ENCODE results near the gene ULK4.

ULK4 gene

GRCh38 chr3:41579861-41580260 lies 382.0 kb downstream of the ULK4 start:
- TF ChIP-seq CTCF (IDR thresholded peaks at IDR 0.05; ENCODE audit: low read depth, low read length, poor library complexity, severe bottlenecking) (no peak), EZH2phosphoT487 (IDR thresholded peaks at IDR 0.05; ENCODE audit: borderline replicate concordance, low read length) (no peak)
- Histone ChIP-seq H3K9me3 (ENCODE audit: control insufficient read depth, insufficient read depth, low read length) (no peaks in the 10 kb centered on the region), H3K36me3 (ENCODE audit: control insufficient read depth, low read length) (no peaks in the 10 kb centered on the region), H3K79me2 (ENCODE audit: control insufficient read depth, low read length) (no peaks in the 10 kb centered on the region), H3K4me3 (ENCODE audit: low read length) (no peak overlapping the region), H3K27me3 (ENCODE audit: control insufficient read depth, low read length) (no peaks in the 10 kb centered on the region), H3K27ac (ENCODE audit: low read depth, low read length) (no peak overlapping the region), H4K20me1 (ENCODE audit: control insufficient read depth, insufficient read depth, low read depth, low read length) (no peaks in the 10 kb centered on the region), H3K4me1 (ENCODE audit: control insufficient read depth, low read length) (peaks cover 9% of the 10 kb centered on the region), H3F3A (ENCODE audit: control insufficient read depth, insufficient read depth) (no peaks in the 10 kb centered on the region), H3K4me2 (ENCODE audit: low read length) (no peak overlapping the region), H3K9me2 (replicated peaks; ENCODE audit: control insufficient read depth, low read length) (no peaks in the 10 kb centered on the region)

GRCh38 chr3:41578798-41579197 lies 383.1 kb downstream of the ULK4 start:
- H3K9me3 ChIP-seq (ENCODE audit: control insufficient read depth, insufficient read depth, low read length) = no peaks in the 10 kb centered on the region
- no peak overlapping the region for H3K4me3 ChIP-seq (ENCODE audit: low read length)
- H3K4me1 ChIP-seq (ENCODE audit: control insufficient read depth, low read length) = peaks cover 9% of the 10 kb centered on the region
- H3K27me3 ChIP-seq (ENCODE audit: control insufficient read depth, low read length) = no peaks in the 10 kb centered on the region
- TF ChIP-seq CTCF (IDR thresholded peaks at IDR 0.05; ENCODE audit: low read depth, low read length, poor library complexity, severe bottlenecking) = no peak
- TF ChIP-seq EZH2phosphoT487 (IDR thresholded peaks at IDR 0.05; ENCODE audit: borderline replicate concordance, low read length) = no peak
- no peak overlapping the region for H3K4me2 ChIP-seq (ENCODE audit: low read length)
- no peaks in the 10 kb centered on the region for H3K36me3 ChIP-seq (ENCODE audit: control insufficient read depth, low read length)
- no peaks in the 10 kb centered on the region for H4K20me1 ChIP-seq (ENCODE audit: control insufficient read depth, insufficient read depth, low read depth, low read length)
- H3K27ac ChIP-seq (ENCODE audit: low read depth, low read length) = no peak overlapping the region
- H3F3A ChIP-seq (ENCODE audit: control insufficient read depth, insufficient read depth) = no peaks in the 10 kb centered on the region
- no peaks in the 10 kb centered on the region for H3K9me2 ChIP-seq (replicated peaks; ENCODE audit: control insufficient read depth, low read length)
- H3K79me2 ChIP-seq (ENCODE audit: control insufficient read depth, low read length) = no peaks in the 10 kb centered on the region

GRCh38 chr3:41575724-41576123 lies 386.2 kb downstream of the ULK4 start:
- Histone ChIP-seq H3K9me3 (ENCODE audit: control insufficient read depth, insufficient read depth, low read length) (no peaks in the 10 kb centered on the region), H3K4me2 (ENCODE audit: low read length) (no peak overlapping the region), H3K27me3 (ENCODE audit: control insufficient read depth, low read length) (no peaks in the 10 kb centered on the region), H3F3A (ENCODE audit: control insufficient read depth, insufficient read depth) (no peaks in the 10 kb centered on the region), H3K4me3 (ENCODE audit: low read length) (no peak overlapping the region), H3K27ac (ENCODE audit: low read depth, low read length) (no peak overlapping the region), H4K20me1 (ENCODE audit: control insufficient read depth, insufficient read depth, low read depth, low read length) (no peaks in the 10 kb centered on the region), H3K4me1 (ENCODE audit: control insufficient read depth, low read length) (peaks cover 5% of the 10 kb centered on the region), H3K36me3 (ENCODE audit: control insufficient read depth, low read length) (no peaks in the 10 kb centered on the region), H3K79me2 (ENCODE audit: control insufficient read depth, low read length) (no peaks in the 10 kb centered on the region), H3K9me2 (replicated peaks; ENCODE audit: control insufficient read depth, low read length) (no peaks in the 10 kb centered on the region)
- no peak for TF ChIP-seq CTCF (IDR thresholded peaks at IDR 0.05; ENCODE audit: low read depth, low read length, poor library complexity, severe bottlenecking)
- TF ChIP-seq EZH2phosphoT487 (IDR thresholded peaks at IDR 0.05; ENCODE audit: borderline replicate concordance, low read length) = no peak

GRCh38 chr3:41574900-41575299 lies 387.0 kb downstream of the ULK4 start:
- no peaks in the 10 kb centered on the region for H3K79me2 ChIP-seq (ENCODE audit: control insufficient read depth, low read length)
- H3K36me3 ChIP-seq (ENCODE audit: control insufficient read depth, low read length) = no peaks in the 10 kb centered on the region
- TF ChIP-seq EZH2phosphoT487 (IDR thresholded peaks at IDR 0.05; ENCODE audit: borderline replicate concordance, low read length) (no peak), CTCF (IDR thresholded peaks at IDR 0.05; ENCODE audit: low read depth, low read length, poor library complexity, severe bottlenecking) (no peak)
- no peak overlapping the region for H3K27ac ChIP-seq (ENCODE audit: low read depth, low read length)
- H3K4me3 ChIP-seq (ENCODE audit: low read length) = no peak overlapping the region
- H4K20me1 ChIP-seq (ENCODE audit: control insufficient read depth, insufficient read depth, low read depth, low read length) = no peaks in the 10 kb centered on the region
- H3K4me1 ChIP-seq (ENCODE audit: control insufficient read depth, low read length) = peaks cover 5% of the 10 kb centered on the region
- H3K9me3 ChIP-seq (ENCODE audit: control insufficient read depth, insufficient read depth, low read length) = no peaks in the 10 kb centered on the region
- no peaks in the 10 kb centered on the region for H3F3A ChIP-seq (ENCODE audit: control insufficient read depth, insufficient read depth)
- H3K27me3 ChIP-seq (ENCODE audit: control insufficient read depth, low read length) = no peaks in the 10 kb centered on the region
- H3K9me2 ChIP-seq (replicated peaks; ENCODE audit: control insufficient read depth, low read length) = no peaks in the 10 kb centered on the region
- H3K4me2 ChIP-seq (ENCODE audit: low read length) = no peak overlapping the region

Data from DOHH2 (cell line).